K562 (cell line): ENCODE measurements around the gene TRPM6. TPM values are rescaled to one million over a fixed set of nuclear protein-coding genes. Genes with fewer than 3 reads are reported as not detected.

Experiments
- ATAC-seq: fragments of 200-7000 bp; cut with Tn5 transposase; 3 replicates; pipeline ENCODE4 v1.9.1; 2020; ENCODE audit warnings: moderate library complexity
- BruUV-seq: library from RNA; stranded (reverse); fragments of 400-500 nt; replicated peaks from 2 replicates; lab custom pipeline; 2021; lab: Mats Ljungman, UMichigan
- CTCF ChIA-PET: fragments of 300-600 bp; formaldehyde crosslinking; extraction: SDS; loops from one replicate; lab custom pipeline; 2021; ENCODE audit warnings: low intra/inter-chr PET ratio; lab: Yijun Ruan, JAX
- POLR2A ChIA-PET: fragments of 300-600, 350-650 bp; sonication (Branson Sonifier 250); formaldehyde crosslinking; extraction: SDS; loops from one replicate; lab custom pipeline; 2021; ENCODE audit warnings: antibody characterized with exemption, inconsistent platforms; lab: Yijun Ruan, JAX
- DNase-seq, 4 experiments: peaks; one replicate each; pipeline versions ENCODE4 v3.0.0 to v3.0.0-alpha.2; 2011 to 2018; ENCODE audit warnings: low spot score in 3 of 4, mixed read lengths in 3 of 4; ENCODE audit errors: extremely low read depth in 1 of 4
- FAIRE-seq: peaks from 2 replicates; lab custom pipeline; 2011; peaks lifted over from hg19 to GRCh38; lab: Jason Lieb, UNC
- H2AFZ ChIP-seq: 2 replicates; pipeline ENCODE4 v1.6.0; 2011; ENCODE audit warnings: low read depth, low read length, control low read depth, inconsistent platforms
- H3K27ac ChIP-seq: fragments of 200-600 bp; 3 replicates; pipeline ENCODE4 v1.8.0; 2011; ENCODE audit warnings: low read depth, mild to moderate bottlenecking, control low read depth, inconsistent platforms, low read length, moderate library complexity, mixed read lengths; ENCODE audit errors: extremely low read depth
- H3K27me3 ChIP-seq, 2 experiments: fragments of 300-600 bp in 1 of 2; 2 replicates in 1 of 2; 3 replicates in 1 of 2; pipeline versions ENCODE4 v1.6.0 to v1.8.0; 2011; ENCODE audit warnings: inconsistent platforms in 2 of 2, low read length in 2 of 2, mild to moderate bottlenecking in 1 of 2, mixed read lengths in 1 of 2, moderate library complexity in 1 of 2; ENCODE audit not compliant: control insufficient read depth in 2 of 2, insufficient read depth in 2 of 2
- H3K36me3 ChIP-seq: fragments of 300-600 bp; 3 replicates; pipeline ENCODE4 v1.8.0; 2011; ENCODE audit warnings: mild to moderate bottlenecking, low read length, inconsistent platforms; ENCODE audit not compliant: control insufficient read depth, insufficient read depth
- H3K4me1 ChIP-seq, 2 experiments: fragments of 200-600 bp in 1 of 2; replicated peaks in 1 of 2; 2 replicates in 1 of 2; 3 replicates in 1 of 2; pipeline versions ENCODE4 v1.5.1 to v1.8.0; 2011; ENCODE audit warnings: inconsistent platforms in 2 of 2, low read length in 2 of 2, mild to moderate bottlenecking in 1 of 2, mixed read lengths in 1 of 2, moderate library complexity in 1 of 2; ENCODE audit not compliant: control insufficient read depth in 2 of 2, insufficient read depth in 2 of 2
- H3K4me2 ChIP-seq: 2 replicates; pipeline ENCODE4 v1.6.1; 2011; ENCODE audit warnings: low read length, control low read depth, inconsistent platforms, mixed read lengths; ENCODE audit not compliant: insufficient read depth
- H3K4me3 ChIP-seq: fragments of 200-600 bp; sonication (generic), shearing (Covaris generic); 2 replicates; pipeline ENCODE4 v1.5.1; 2016; ENCODE audit warnings: control low read depth, inconsistent platforms
- H3K79me2 ChIP-seq: fragments of 200-600 bp; 3 replicates; pipeline ENCODE4 v1.8.0; 2011; ENCODE audit warnings: low read length, inconsistent platforms; ENCODE audit not compliant: control insufficient read depth, insufficient read depth
- H3K9ac ChIP-seq, 2 experiments: 2 replicates each; pipeline versions ENCODE4 v1.6.0 to v1.6.1; 2011; ENCODE audit warnings: low read depth in 2 of 2, low read length in 2 of 2, control low read depth in 1 of 2, inconsistent platforms in 1 of 2, mild to moderate bottlenecking in 1 of 2, mixed read lengths in 1 of 2; ENCODE audit not compliant: insufficient read depth in 1 of 2
- H3K9me1 ChIP-seq: one replicate; pipeline ENCODE4 v1.6.0; 2011; ENCODE audit warnings: inconsistent platforms, mild to moderate bottlenecking, low read length, moderate library complexity; ENCODE audit not compliant: control insufficient read depth, insufficient read depth
- H3K9me3 ChIP-seq: replicated peaks from 2 replicates; pipeline ENCODE4 v1.5.1; 2011; ENCODE audit warnings: low read depth, low read length, inconsistent platforms; ENCODE audit not compliant: control insufficient read depth, insufficient read depth
- H4K20me1 ChIP-seq: replicated peaks from 2 replicates; pipeline ENCODE4 v1.6.1; 2011; ENCODE audit warnings: low read length, inconsistent platforms, mixed read lengths; ENCODE audit not compliant: control insufficient read depth, insufficient read depth
- CBX1 ChIP-seq: sonication (generic); IDR thresholded peaks from 2 replicates; pipeline ENCODE4 v1.6.1; 2016; ENCODE audit warnings: antibody characterized with exemption, low read depth, mild to moderate bottlenecking
- DNMT1 ChIP-seq: fragments of 450-650 bp; IDR thresholded peaks from 2 replicates; pipeline ENCODE4 v1.6.1; 2016; ENCODE audit warnings: antibody characterized with exemption, mild to moderate bottlenecking
- DPF2 ChIP-seq: fragments of 450-650 bp; IDR thresholded peaks from 2 replicates; pipeline ENCODE4 v1.6.1; 2016
- TAF7 ChIP-seq: fragments of 450-650 bp; IDR thresholded peaks from 2 replicates; pipeline ENCODE4 v1.6.1; 2016; ENCODE audit warnings: missing genetic modification characterization, missing compliant biosample characterization
- XRCC4 ChIP-seq: IDR thresholded peaks from one replicate; pipeline ENCODE4 v1.6.1; 2011; ENCODE audit not compliant: insufficient read depth, insufficient read length; ENCODE audit errors: extremely low read depth
- ZFP30 ChIP-seq: fragments of 250-450 bp; sonication (Bioruptor Pico); IDR thresholded peaks from 2 replicates; pipeline ENCODE4 v1.8.0; 2022; ENCODE audit warnings: moderate library complexity, mild to moderate bottlenecking, inconsistent platforms, borderline replicate concordance
- ZNF740 ChIP-seq, 3 experiments: fragments of 200-800 bp in 1 of 3; sonication (Bioruptor generic) in 1 of 3; sonication (generic) in 1 of 3; formaldehyde crosslinking in 1 of 3; IDR thresholded peaks; 2 replicates each; pipeline versions ENCODE4 v1.6.1 to v1.8.0; 2016 to 2022; ENCODE audit warnings: mild to moderate bottlenecking in 2 of 3, missing compliant biosample characterization in 2 of 3, missing genetic modification characterization in 2 of 3, missing genetic modification reagents in 1 of 3
- ZSCAN29 ChIP-seq: fragments of 450-650 bp; IDR thresholded peaks from 2 replicates; pipeline ENCODE4 v1.6.1; 2017
- WGBS: fragments of 100-300 bp; shearing (Covaris generic); methylation state at CpG from one replicate; pipeline ENCODE4 v1.1.6; 2016; ENCODE audit warnings: low coverage, mixed read lengths; ENCODE audit not compliant: insufficient coverage; ENCODE audit errors: missing lambda C conversion rate; 5-methylcytosine and 5-hydroxymethylcytosine counted together
- in situ Hi-C: fragments of 300-500 bp; cut with MboI; formaldehyde crosslinking; loops from 4 replicates; pipeline ENCODE4 v1.15.0; 2018; ENCODE audit warnings: inconsistent platforms, mixed read lengths
- intact Hi-C: fragments of 100-400 bp; cut with micrococcal nuclease; formaldehyde crosslinking; loops from 2 replicates; pipeline ENCODE4 v1.14.2; 2022
- polyA plus RNA-seq, 8 experiments: library from polyadenylated mRNA; depleted of rRNA in 4 of 8; stranded (reverse) in 5 of 8; unstranded in 3 of 8; fragments of >200 nt; fragmentation: Nextera tagmentation in 2 of 8; fragmentation: Illumina TruSeq in 1 of 8; extraction: Ambion mirVana in 2 of 8; extraction: Trizol in 1 of 8; gene quantifications; 2 replicates each; pipeline versions ENCODE4 v1.2.1 to v1.2.3, GENCODE V29; 2011 to 2014; ENCODE audit warnings: inconsistent platforms in 1 of 8, missing spikeins in 1 of 8
- total RNA-seq, 7 experiments: library from RNA; depleted of rRNA in 6 of 7; stranded (reverse); fragments of >200 nt in 6 of 7; fragmentation: Illumina TruSeq in 2 of 7; extraction: Trizol in 2 of 7; gene quantifications; 2 replicates each; pipeline versions ENCODE4 v1.2.1 to v1.2.3, GENCODE V29; 2011 to 2021; ENCODE audit warnings: low replicate concordance in 1 of 7

The TRPM6 gene
- total and polyA plus RNA-seq, 9 of the 15 experiments (the other 6 are each of a cell fraction or from before 2014, with no cell fraction given): 0.03 to 0.16 (median 0.09) TPM

DNA sequence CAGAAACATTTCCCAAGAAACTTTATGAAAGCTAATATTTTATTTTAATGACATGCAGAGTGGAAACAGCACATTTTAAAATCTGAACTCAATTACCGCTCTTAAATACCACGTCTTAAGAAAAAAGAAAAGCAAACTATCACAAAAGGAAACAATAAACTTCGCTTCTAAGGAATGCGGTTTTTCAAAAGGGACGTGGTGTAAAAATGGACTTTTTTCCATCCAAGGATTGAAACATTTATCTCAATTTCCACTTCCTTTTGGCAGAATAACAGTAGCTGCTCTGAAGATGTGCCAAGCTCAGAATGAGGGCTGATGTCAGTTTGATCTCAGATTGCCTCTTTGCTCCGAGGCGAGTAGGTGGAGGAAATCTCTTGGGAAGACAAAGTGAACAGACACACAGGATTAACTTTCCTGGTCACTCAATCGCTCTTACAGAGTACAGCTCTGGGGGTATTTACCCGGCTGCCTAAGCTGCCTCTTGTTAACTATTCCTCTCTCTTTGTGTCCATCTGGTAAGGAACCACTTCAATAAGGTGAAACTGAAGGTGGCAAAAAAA is 158.5 kb downstream of the TRPM6 start:
- H3K27me3 ChIP-seq: peaks cover 0 to 3% of the 10 kb centered on the region in 2 experiments; a peak in 1 of 5 replicates
- BruUV-seq: no TSS peak
- intact Hi-C loops (no loop called here), in situ Hi-C loops (loop anchor here (25.0 kb wide), 1 partner anchor 1042 kb away; no protein-coding TSS in a partner anchor)
- TF ChIP-seq XRCC4 (no peak), ZSCAN29 (no peak), DPF2 (no peak), ZFP30 (CRISPR knock-in tag) (no peak), DNMT1 (no peak), TAF7 (no peak), CBX1 (no peak), ZNF740 (CRISPR knock-in tag; IDR thresholded peaks at IDR 0.05) (no peak), ZNF740 (tag; IDR thresholded peaks at IDR 0.05) (no peak)
- H3K9me1 ChIP-seq: no peaks in the 10 kb centered on the region
- H3K4me3 ChIP-seq: no peak overlapping the region
- FAIRE-seq: no peak
- ChIA-PET POLR2A (no interaction called here), CTCF (no interaction called here)
- no peak overlapping the region for H3K27ac ChIP-seq
- DNase-seq: no peak
- no peaks in the 10 kb centered on the region for H3K79me2 ChIP-seq
- H2AFZ ChIP-seq: no peak overlapping the region
- ATAC-seq: no peak
- H3K9me3 ChIP-seq: no peaks in the 10 kb centered on the region
- H3K4me1 ChIP-seq: no peaks in the 10 kb centered on the region
- no peak overlapping the region for H3K4me2 ChIP-seq
- no peaks in the 10 kb centered on the region for H3K36me3 ChIP-seq
- H3K9ac ChIP-seq: no peak overlapping the region
- no peaks in the 10 kb centered on the region for H4K20me1 ChIP-seq
- WGBS: 4% methylated on average over 9 of the region's 9 CpGs
